GM21737 (cell line): ENCODE data around the gene PARVA.

Experiments
- ATAC-seq: cut with Tn5 transposase; IDR thresholded peaks from one replicate; pipeline ENCODE4 v1.9.1; 2021; ENCODE audit warnings: mild to moderate bottlenecking, moderate library complexity; ENCODE audit not compliant: unreplicated experiment

Gene PARVA

DNA sequence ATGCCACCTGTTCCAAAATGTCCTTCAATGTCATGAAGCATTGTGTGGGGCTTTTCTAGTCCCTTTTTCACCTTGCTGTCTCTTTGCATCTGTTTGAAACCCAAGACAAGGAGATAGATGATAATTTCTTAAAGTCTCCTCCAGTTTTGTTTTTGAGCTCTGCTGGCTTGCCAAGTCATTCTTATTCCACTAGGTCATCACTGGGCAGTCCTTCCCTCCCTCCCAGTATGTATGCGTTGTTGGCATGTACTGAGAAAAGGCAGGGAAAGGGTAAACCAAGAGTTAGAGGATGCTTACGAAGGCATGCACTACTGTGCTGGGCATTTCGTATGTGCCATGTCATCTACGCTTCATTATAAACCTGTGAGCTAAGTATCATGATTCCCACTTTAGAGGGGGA is 78.6 kb downstream of the PARVA start:
- no peak for ATAC-seq

DNA sequence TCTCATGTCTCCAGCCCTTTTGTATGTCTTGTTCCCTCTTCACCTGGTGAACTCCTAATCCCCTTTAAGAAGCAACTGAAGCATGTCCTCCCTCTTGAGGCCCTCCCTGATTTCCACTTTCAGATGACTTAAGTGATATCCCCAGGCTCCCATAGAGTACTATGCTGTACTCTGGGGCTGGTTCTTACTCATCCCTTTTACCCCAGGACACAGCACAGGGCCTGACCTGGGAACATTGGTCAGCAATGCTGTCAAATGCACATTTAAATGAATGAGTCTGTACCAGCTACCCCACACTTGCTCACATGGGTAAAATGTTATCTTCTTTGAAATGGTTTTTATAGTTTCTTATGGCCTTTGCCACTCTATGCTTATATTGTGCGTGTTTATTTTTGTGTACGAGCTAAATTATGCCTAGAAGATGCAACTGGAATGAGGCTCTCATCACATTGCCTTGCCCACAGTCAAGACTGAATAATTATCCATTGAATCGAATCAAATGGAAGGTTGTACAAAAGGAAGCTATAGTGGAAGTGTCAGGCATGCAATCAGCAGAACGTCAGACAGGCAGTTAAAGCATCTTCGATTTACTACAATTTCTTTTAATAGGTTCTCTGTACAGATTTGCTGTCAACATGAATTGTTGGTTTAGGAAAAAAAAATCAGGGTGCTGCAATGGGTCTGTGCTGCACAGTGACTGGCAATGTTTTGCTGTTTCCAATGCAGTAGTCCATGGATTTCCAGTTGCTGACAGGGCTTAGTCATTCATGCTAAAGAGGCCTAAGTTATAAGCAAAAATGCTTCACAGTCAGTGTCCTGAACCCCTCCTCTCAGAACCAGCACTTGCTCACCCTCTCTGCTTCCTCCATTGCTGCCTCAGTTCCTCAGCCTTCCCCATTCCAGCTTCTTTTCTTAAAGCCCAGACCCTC is 79.5 kb downstream of the PARVA start:
- ATAC-seq, result no peak

DNA sequence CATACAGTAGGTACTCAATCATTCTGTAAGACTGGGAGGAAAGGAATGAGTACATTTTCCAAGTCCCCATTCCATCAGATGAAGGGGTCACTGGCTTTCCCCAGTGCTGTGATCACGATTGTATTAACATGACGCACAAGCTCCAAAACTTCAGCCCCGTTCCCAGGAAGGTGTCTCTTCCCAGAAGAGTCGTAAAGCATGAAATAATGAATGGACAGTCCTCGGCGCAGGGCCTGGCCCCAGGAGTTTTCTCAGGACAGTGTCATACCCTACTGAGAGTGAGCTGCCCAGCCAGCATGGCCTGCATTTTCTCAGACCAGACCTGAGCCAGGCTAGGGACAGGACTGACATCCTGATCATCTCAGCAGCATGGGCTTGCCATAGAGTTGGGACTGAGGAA is 80.7 kb downstream of the PARVA start:
- no peak for ATAC-seq

DNA sequence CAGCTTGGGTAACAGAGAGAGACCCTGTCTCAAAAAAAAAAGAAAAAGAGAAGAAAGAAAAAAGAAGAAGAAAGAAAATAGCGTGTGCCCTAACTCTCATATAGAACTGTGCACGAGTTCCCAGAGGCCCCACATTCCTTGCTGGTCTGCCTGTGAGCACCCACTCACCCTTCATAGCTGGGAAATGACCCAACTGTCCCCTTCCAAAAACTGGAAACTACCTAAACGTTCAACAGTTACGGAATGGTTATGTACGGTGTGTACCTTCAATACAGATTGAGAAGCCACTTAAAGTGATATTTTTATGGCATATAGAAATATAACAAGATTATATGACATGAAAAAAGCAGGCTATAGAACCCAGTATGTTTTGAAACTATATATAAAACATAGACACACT is 82.0 kb downstream of the PARVA start:
- no peak for ATAC-seq

DNA sequence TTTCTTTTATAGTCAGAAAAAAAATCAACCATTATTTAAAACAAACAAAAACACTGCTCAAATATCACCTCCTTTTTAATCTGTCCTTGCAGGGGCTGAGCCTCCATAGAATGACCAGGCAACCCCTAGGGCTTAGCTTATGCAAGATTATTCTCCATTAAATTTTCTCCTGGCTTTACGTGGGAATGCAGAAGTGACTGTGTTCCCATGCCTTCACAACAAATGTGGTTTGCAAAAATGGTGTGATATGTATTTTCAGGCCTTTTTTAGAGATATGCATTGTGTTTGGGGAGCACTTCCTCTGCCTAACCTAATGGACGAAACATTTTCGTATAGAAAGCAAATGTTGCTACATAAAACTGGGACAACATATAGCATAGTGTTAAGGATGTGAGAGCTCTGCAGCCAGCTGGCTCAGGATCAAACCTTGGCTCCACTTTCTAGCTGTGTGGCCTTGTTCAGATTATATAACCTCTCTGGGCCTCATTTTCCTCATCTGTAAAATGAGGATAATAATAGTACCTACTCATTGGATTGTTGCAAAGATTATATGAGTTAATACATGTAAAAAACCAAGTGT is 82.6 kb downstream of the PARVA start:
- ATAC-seq, result no peak

DNA sequence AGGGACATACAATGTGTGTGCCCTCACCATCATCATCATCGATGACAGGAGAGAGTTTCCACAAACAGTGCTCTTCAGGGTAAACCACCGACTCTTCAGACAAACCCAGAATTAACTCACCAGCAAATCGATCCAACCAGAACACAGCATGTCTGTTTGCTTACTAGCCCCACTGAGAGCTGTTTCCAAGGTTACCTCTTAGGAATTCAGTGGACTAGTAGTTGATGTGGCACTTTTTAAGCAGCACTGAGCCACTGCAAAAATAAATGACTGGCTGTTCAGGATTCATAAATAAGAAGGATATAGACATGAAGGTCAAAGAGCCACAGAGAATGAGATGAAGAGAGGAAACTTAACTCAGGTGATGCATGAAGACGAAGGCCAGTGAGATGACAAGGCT is 83.1 kb downstream of the PARVA start:
- no peak for ATAC-seq

DNA sequence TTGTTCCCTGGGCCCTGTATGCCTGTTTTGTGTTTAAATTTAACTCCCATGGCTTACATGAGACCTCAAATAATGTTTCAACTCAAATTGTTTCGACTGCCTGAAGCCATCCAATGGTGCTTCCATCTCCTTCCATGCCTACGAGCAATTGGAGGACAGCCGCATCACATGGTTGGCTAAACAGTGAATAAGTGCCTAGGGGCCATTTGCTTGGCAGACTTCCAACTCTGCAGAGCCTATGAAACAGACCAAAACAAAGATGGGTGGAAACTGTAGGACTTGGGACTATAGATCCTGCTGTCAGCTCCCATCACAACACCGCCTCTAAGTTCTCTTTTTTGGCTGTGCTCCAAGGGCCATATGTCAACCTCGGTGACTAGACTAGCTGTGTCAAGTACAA is 84.1 kb downstream of the PARVA start:
- no peak for ATAC-seq

DNA sequence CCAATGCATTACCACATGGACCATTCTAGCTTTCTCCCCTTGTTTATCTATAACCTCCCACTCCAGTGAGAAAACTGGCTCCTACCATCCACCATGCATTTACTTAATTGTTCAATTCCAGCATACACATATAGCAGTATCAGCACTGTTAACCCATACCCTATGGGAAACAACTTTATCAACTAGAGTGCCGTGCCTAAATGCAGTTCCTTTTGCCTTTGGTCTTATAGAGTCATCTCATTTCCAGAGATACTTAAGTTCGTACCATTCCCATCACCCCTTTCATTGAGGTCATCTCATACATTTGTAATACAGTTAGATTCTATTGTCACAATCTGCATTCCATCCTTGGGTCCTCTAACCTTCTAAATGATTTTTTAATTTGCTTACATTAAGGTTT is 86.9 kb downstream of the PARVA start:
- no peak for ATAC-seq

DNA sequence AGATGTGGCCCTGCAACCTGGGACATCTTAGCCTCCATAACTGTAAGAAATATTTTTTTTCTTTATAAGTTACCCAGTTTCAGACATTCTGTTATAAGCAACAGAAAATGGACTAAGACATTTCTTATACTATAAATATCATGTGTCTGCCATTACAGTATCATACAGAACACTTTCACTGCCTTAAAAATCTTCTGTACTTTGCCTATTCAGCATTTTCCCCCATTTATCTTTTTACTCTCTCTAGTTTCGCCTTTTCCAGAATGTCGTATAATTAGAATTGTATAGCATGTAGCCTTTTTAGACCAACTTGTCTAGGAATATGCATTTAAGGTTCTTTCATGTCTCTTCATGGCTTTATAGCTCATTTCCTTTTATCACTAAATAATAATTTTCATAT is 88.0 kb downstream of the PARVA start:
- no peak for ATAC-seq

DNA sequence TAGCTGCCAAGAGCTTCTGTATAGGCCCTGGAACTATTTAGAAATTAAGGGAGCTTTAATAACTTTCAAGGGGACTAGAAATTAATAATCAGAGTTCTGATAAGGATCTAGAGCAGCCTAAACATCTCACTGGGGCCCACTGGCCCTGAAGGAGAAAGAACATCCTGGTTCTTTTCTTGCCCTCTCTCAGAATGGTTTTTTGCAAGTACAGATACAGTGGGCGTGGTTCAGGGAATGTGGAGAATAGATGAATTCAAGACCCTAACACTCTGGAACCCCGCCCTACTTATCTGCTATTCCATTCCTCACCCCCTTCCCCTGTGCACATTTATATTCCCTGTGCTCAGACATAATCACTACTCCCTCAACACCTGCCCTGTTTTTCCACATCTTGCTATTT is 90.2 kb downstream of the PARVA start:
- no peak for ATAC-seq

DNA sequence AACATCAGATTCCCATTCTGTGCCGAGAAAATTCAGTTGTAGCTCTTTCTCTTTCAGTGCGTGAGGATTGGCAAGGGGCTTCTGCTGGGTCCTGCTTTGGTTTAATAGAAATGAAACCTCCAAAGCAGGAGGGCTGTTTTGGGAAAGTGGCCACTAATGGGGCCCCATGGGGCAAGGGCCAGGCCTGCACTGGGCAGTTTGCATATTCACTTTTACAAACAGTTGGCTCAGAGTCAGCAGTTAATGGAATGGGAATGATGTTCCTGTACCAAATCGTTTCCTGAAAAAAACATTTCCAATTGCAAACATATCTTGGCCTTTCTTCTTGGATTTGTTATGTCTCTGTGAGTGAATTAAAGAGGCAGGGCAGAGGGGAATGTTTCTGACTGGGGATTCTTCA is 92.1 kb downstream of the PARVA start:
- no peak for ATAC-seq

DNA sequence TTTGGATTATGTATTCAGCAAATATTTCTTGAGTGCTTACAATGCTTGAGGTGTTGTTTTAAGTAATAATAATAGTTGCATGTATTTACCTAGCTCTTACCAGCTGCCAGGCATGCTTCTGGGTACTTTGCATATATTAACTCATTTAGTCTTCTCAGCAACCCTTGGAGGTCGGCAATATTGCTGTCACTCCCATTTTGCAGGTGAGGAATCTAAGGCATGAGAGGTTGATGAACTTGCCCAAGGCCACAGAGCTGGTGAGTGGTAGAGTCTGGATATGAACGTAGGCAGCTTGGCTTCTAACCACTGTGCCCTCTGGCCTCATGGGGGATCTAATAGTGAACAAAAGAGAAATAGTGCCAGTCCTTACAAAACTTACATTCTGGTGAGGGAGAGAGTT is 92.9 kb downstream of the PARVA start:
- ATAC-seq, result no peak

DNA sequence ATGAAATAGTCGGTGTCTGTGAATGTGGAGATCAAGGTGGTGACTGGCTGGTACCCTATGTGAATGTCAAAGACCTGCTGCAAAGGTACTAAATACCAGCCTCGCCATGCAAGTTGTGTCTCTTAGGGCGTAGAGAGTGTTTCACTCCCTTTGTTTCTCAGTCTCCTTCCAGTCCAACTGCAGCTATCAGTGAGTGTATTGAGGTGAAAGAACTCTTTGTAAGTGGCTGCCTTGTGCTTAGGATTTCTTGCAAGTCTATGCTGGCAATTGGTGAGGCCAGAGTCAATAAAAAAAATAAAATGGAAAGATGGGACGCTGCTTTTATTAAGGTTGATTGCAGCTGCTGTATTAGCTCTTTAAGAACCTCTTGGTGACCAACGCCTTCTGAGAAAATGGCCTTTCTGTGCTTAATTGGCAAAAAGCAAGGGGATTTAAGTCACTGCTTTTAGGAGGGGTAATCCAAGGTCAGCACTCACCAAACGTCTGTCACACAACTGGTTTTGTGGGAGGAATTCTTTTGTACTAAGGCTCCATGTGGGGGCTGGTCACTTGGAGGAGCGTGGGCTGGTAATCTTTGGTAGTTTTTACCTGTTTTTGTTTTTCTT is 95.1 kb downstream of the PARVA start:
- no peak for ATAC-seq

DNA sequence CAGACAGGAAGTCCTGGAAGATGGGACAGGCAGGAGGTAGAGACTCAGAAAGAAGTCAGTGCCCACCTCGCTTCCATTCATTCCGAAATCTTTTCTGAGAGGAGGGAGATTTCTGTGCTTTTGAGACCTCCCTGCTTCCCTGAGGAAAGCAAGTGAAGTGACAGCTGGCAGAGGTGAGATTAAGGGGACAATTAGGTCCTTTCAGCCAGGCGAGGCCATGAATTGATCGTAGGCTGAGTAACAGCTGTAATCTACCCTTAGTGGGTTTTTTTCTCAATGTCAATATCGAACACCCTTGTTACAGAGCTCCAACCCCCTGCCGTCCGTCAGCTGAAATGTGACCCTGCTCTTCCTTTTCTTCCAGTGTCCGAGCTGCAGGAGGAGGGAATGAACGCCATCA is 96.0 kb downstream of the PARVA start:
- no peak for ATAC-seq

DNA sequence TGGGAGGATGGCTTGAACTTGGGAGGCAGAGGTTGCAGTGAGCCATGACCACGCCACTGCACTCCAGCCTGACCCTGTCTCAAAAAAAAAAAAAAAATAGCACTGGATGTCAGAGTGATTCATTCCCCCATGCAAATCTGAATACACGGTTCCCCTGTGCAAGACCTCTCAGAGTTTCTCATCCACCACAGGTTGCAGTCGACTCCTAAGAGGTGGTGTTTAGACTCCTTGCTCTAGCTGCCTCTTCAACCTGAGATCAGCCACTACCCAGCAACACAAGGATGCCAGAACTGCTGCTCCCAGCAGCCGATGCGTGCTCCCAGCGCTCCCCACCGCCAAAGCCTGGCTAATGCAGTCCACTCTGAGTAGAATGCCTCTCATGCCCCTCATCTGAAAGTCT is 97.5 kb downstream of the PARVA start:
- ATAC-seq, result no peak

DNA sequence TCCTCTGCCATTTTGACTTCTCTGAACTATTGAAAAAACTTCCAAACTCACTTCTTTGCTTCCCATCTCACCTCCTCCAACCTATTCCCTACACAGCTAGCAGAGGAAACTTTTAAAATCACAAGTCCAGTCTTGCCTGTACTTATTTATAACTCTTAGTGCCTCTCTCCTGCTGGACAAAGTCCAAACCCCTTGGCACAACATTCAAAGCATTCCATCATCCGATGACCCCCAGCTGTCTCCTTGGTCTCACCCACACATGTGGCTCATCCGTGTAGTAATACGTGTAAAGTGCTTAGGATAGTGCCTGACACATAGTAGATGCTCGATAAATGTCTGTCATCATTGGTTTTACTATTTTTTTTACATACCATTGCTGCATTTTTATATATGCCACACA is 101.4 kb downstream of the PARVA start:
- ATAC-seq, result no peak

DNA sequence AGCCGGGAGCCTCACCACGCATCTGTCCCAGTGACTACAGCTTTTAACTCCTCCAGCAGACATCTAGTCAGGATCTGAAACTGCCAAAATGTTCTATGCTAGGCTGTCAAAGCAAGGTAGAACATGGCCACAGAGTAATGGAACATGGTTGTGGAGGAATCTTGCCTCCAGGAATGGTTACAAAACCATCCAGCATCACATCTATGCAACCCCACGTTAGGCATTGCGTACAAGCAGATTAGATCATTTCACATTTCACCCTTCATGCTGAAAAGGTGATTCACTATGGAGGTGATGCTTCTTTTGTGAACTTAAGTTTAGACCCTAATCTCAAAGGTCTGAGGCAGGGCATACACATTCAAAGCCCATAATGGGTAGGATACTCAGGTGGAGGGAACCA is 103.0 kb downstream of the PARVA start:
- ATAC-seq, result no peak

DNA sequence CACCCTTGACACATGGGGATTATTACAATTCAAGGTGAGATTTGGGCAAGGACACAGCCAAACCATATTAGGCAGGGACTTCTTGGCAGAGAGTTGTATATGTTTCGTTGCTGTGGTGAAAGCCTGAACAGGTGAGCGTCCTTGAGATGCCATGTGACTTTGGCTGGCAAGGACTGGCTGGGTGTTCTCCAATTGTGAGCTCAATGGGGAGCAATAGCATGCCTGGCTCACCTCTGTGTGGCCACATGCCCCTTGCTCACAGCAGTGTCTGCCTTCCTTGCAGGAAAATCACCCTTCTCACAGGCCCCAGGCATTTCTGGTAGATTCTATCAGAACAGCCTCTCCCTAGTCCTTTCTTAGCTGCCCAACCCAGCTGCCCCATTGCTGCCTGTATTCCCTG is 105.5 kb downstream of the PARVA start:
- no peak for ATAC-seq

DNA sequence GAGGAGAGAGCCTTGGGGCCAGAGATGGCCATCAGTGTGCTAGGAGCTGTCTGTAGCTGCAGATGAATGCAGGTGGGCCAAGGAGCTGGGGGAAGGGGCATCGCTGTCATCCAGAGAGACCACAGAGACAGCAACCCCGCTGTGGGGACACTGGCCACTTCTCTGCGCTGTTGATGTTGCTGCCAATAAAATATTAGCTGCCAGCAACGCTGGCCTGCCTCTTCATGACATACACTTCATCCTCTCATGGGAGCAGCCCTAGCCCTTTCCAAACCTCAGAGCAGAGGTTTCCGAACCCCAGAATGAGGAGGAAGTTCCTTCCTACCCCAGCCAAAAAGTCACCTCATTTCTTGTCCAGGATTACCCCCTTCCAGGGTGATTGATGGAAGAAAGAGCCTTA is 106.2 kb downstream of the PARVA start:
- no peak for ATAC-seq

DNA sequence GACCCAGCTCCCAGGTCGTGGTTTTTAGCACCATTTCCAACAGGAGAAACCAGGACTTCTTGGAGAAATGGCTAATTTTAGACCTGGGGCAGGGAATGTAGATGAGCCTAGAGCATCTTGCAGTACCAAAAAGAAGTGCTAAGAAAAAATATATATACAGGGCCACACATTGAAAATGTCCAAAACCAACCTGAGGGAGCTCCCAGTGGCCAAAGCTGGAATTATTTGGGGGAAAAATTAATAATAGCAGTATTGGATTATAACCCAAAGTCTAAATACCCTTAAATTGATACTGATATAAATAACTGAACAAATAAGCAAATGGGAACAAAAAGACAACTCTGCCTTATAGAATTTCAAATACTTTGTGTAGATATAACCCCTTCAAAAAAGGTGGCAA is 108.0 kb downstream of the PARVA start:
- no peak for ATAC-seq

DNA sequence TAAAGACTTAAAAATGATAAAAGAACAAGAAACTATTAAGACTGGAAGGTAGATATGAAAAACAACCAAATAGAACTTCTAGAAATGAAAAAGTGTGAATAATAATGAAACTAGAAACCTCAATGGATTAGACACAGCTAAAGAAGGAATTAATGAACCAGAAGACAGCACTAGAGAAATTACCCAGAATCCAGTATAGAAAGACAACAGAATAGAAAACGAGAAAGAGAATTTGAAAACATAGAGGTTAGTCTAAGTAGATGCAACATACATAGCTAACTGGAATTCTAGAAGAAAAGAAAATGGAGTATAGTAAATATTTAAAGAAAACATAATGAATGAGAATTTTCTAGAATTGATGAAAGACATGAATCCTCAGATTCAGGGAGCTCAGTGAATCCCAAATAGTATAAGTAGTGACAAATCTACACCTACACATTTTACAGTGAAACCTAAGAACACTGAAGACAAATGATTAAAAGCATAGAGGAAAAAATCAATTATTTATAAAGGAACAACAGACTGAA is 111.9 kb downstream of the PARVA start:
- ATAC-seq, result no peak

DNA sequence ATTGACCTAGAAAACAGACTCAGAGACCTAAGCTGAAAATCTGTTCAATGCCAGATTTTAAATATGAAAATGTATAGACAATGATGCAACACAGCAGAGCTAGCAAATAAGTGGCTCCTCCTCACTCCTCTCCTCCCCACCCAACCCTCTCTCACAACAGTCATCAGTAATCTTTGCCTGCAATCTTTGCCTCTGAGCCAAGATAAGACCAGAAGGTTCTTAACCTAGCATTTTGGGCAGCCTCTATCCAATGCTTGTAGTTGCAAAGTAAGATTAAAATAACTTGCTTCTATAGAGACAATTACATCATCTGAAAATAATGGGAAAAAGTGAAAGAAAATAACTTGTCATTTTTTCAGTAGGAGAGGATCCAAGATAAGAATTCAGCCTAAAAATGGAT is 117.3 kb downstream of the PARVA start:
- no peak for ATAC-seq
